ENCODE measurements around the gene DLG2.

DNA sequence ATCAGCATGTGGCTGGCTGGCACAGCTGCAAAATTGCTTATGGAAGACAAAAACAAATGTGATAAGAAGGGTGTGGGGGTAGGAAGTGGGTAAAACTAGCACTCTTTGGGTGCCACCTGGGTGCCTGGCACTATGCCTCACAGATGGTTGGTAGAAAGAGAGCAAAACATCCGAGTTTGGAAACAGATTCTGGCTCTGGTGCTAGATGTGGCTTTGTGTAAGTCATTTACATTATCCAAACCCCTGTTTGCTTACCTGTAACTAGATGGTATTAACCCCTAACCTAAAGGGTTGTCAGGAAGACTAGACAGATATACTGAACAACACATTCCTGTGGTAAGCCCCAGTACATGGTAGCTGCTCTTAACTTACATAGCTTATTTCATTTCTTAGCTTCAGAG, 905.6 kb downstream of the DLG2 start:
- TF ChIP-seq, protein P1, sequence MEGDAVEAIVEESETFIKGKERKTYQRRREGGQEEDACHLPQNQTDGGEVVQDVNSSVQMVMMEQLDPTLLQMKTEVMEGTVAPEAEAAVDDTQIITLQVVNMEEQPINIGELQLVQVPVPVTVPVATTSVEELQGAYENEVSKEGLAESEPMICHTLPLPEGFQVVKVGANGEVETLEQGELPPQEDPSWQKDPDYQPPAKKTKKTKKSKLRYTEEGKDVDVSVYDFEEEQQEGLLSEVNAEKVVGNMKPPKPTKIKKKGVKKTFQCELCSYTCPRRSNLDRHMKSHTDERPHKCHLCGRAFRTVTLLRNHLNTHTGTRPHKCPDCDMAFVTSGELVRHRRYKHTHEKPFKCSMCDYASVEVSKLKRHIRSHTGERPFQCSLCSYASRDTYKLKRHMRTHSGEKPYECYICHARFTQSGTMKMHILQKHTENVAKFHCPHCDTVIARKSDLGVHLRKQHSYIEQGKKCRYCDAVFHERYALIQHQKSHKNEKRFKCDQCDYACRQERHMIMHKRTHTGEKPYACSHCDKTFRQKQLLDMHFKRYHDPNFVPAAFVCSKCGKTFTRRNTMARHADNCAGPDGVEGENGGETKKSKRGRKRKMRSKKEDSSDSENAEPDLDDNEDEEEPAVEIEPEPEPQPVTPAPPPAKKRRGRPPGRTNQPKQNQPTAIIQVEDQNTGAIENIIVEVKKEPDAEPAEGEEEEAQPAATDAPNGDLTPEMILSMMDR (IDR thresholded peaks at IDR 0.05), result no peak
- TF ChIP-seq POLR2A (IDR thresholded peaks at IDR 0.05), result no peak
